PFSK-1 (cell line): ENCODE results near the gene IL20.

Source experiments
- POLR2AphosphoS5 ChIP-seq: IDR thresholded peaks from 2 replicates; pipeline ENCODE4 v1.6.1; 2012; ENCODE audit warnings: low read depth, mild to moderate bottlenecking, control low read depth, low read length, moderate library complexity
- REST ChIP-seq, 2 experiments: IDR thresholded peaks; 2 replicates each; pipeline versions ENCODE4 v1.6.1 to v1.8.0; 2011 to 2012; ENCODE audit warnings: low read depth in 2 of 2, low read length in 2 of 2, control low read depth in 1 of 2, inconsistent platforms in 1 of 2, mild to moderate bottlenecking in 1 of 2, moderate library complexity in 1 of 2; ENCODE audit not compliant: insufficient read depth in 1 of 2
- SIN3A ChIP-seq: IDR thresholded peaks from 2 replicates; pipeline ENCODE4 v1.6.1; 2012; ENCODE audit warnings: mild to moderate bottlenecking, low read length, moderate library complexity, borderline replicate concordance; ENCODE audit not compliant: insufficient read depth

- TF ChIP-seq POLR2AphosphoS5 (no peak), SIN3A (no peak), REST (IDR thresholded peaks at IDR 0.05; ENCODE audit: insufficient read depth in 1 of 2, low read depth in 2 of 2, low read length in 2 of 2) (no peak)
Measured at GRCh38 chr1:206851341-206852010, 13.9 kb upstream of the IL20 start.
